ENCODE measurements around the gene NUP42.
A peak's percentile ranks its signal among the peaks of the same experiment; 100 is the strongest.

The NUP42 gene

GRCh38 chr7:23181684-23182553, at the start of gene NUP42:
NUP42 (plus strand) TSS chr7:23182048; CDS start chr7:23182086, 38 bp downstream.
- H3K4me1 Mint-ChIP-seq: peaks cover 5 to 25% of the 10 kb centered on the region in 2 donors

GRCh38 chr7:23133797-23134196, 48.1 kb upstream of the NUP42 start:
- DNase-seq: no peak
- ATAC-seq (replicated peaks): no peak
- H3K36me3 Mint-ChIP-seq: peaks cover 9 to 27% of the 10 kb centered on the region in 2 donors

More at GRCh38 chr7:23181684-23182553, at the start of gene NUP42:
- H3K36me3 Mint-ChIP-seq: peaks cover 0 to 3% of the 10 kb centered on the region in 2 donors
- no peaks in the 10 kb centered on the region for H3K9me3 Mint-ChIP-seq
- no peaks in the 10 kb centered on the region for H3K27me3 Mint-ChIP-seq
- peak within 1 kb of the TSS; percentile 86 to 90 for H3K4me3 Mint-ChIP-seq
- ATAC-seq (replicated peaks): peak; percentile 95 to 96
- DNase-seq: peak; percentile 97
- peak within 1 kb of the TSS; percentile 96 for H3K27ac Mint-ChIP-seq

GRCh38 chr7:23135755-23136154, 46.1 kb upstream of the NUP42 start:
- ATAC-seq (replicated peaks): no peak
- no peak for DNase-seq
- peaks cover 8 to 18% of the 10 kb centered on the region in 2 donors for H3K36me3 Mint-ChIP-seq
- H3K4me3 Mint-ChIP-seq: no peak overlapping the region
- H3K27me3 Mint-ChIP-seq: no peaks in the 10 kb centered on the region
- H3K4me1 Mint-ChIP-seq: no peaks in the 10 kb centered on the region
- peaks cover 0 to 5% of the 10 kb centered on the region in 2 donors for H3K9me3 Mint-ChIP-seq
- H3K27ac Mint-ChIP-seq: no peak overlapping the region

More at GRCh38 chr7:23133797-23134196, 48.1 kb upstream of the NUP42 start:
- H3K9me3 Mint-ChIP-seq: peaks cover 0 to 5% of the 10 kb centered on the region in 2 donors
- H3K27ac Mint-ChIP-seq: no peak overlapping the region
- no peak overlapping the region for H3K4me3 Mint-ChIP-seq
- no peaks in the 10 kb centered on the region for H3K27me3 Mint-ChIP-seq
- no peaks in the 10 kb centered on the region for H3K4me1 Mint-ChIP-seq

- Mint-ChIP-seq H3K27me3 (no peaks in the 10 kb centered on the region), H3K4me3 (no peak overlapping the region), H3K27ac (no peak overlapping the region), H3K9me3 (peaks cover 0 to 5% of the 10 kb centered on the region in 2 donors), H3K36me3 (peaks cover 10 to 19% of the 10 kb centered on the region in 2 donors), H3K4me1 (no peaks in the 10 kb centered on the region)
- ATAC-seq (replicated peaks): no peak
- DNase-seq: no peak
Observed at GRCh38 chr7:23136216-23136615, 45.6 kb upstream of the NUP42 start.

- no peaks in the 10 kb centered on the region for H3K27me3 Mint-ChIP-seq
- ATAC-seq (replicated peaks): no peak
- no peaks in the 10 kb centered on the region for H3K4me1 Mint-ChIP-seq
- no peak overlapping the region for H3K27ac Mint-ChIP-seq
- peaks cover 12 to 22% of the 10 kb centered on the region in 2 donors for H3K36me3 Mint-ChIP-seq
- DNase-seq: no peak
- no peaks in the 10 kb centered on the region for H3K9me3 Mint-ChIP-seq
- H3K4me3 Mint-ChIP-seq: no peak overlapping the region
Observed at GRCh38 chr7:23157679-23158078, 24.2 kb upstream of the NUP42 start.

GRCh38 chr7:23158546-23158945, 23.3 kb upstream of the NUP42 start:
- no peaks in the 10 kb centered on the region for H3K27me3 Mint-ChIP-seq
- ATAC-seq (replicated peaks) (no peak), DNase-seq (no peak)
- peaks cover 12 to 22% of the 10 kb centered on the region in 2 donors for H3K36me3 Mint-ChIP-seq
- H3K4me1 Mint-ChIP-seq: no peaks in the 10 kb centered on the region
- no peak overlapping the region for H3K4me3 Mint-ChIP-seq
- peak overlapping the region; percentile 32 for H3K27ac Mint-ChIP-seq
- H3K9me3 Mint-ChIP-seq: no peaks in the 10 kb centered on the region

GRCh38 chr7:23161482-23161881, 20.4 kb upstream of the NUP42 start:
- H3K9me3 Mint-ChIP-seq: no peaks in the 10 kb centered on the region
- H3K27ac Mint-ChIP-seq: no peak overlapping the region
- H3K4me3 Mint-ChIP-seq: no peak overlapping the region
- no peak for DNase-seq
- peaks cover 9 to 22% of the 10 kb centered on the region in 2 donors for H3K36me3 Mint-ChIP-seq
- ATAC-seq (replicated peaks): no peak
- H3K4me1 Mint-ChIP-seq: no peaks in the 10 kb centered on the region
- no peaks in the 10 kb centered on the region for H3K27me3 Mint-ChIP-seq

GRCh38 chr7:23164846-23165245, 17.0 kb upstream of the NUP42 start:
- ATAC-seq (replicated peaks): no peak
- Mint-ChIP-seq H3K27ac (no peak overlapping the region), H3K4me1 (no peaks in the 10 kb centered on the region), H3K4me3 (no peak overlapping the region), H3K27me3 (no peaks in the 10 kb centered on the region), H3K9me3 (no peaks in the 10 kb centered on the region), H3K36me3 (peaks cover 2 to 10% of the 10 kb centered on the region in 2 donors)
- DNase-seq: no peak

- Mint-ChIP-seq H3K9me3 (no peaks in the 10 kb centered on the region), H3K4me3 (no peak overlapping the region), H3K4me1 (no peaks in the 10 kb centered on the region), H3K27me3 (no peaks in the 10 kb centered on the region), H3K36me3 (peaks cover 2 to 8% of the 10 kb centered on the region in 2 donors), H3K27ac (no peak overlapping the region)
- ATAC-seq (replicated peaks) (no peak), DNase-seq (no peak)
Observed at GRCh38 chr7:23165316-23165715, 16.5 kb upstream of the NUP42 start.

- H3K4me1 Mint-ChIP-seq: no peaks in the 10 kb centered on the region
- H3K9me3 Mint-ChIP-seq: no peaks in the 10 kb centered on the region
Observed at GRCh38 chr7:23167691-23168090, 14.2 kb upstream of the NUP42 start.

GRCh38 chr7:23168111-23168885, 13.6 kb upstream of the NUP42 start:
- Mint-ChIP-seq H3K27ac (no peak overlapping the region), H3K36me3 (peaks cover 5 to 8% of the 10 kb centered on the region in 2 donors), H3K4me3 (no peak overlapping the region), H3K4me1 (no peaks in the 10 kb centered on the region), H3K9me3 (no peaks in the 10 kb centered on the region), H3K27me3 (no peaks in the 10 kb centered on the region)
- DNase-seq (no peak), ATAC-seq (replicated peaks) (no peak)

More at GRCh38 chr7:23167691-23168090, 14.2 kb upstream of the NUP42 start:
- Mint-ChIP-seq H3K36me3 (peaks cover 4 to 8% of the 10 kb centered on the region in 2 donors), H3K27ac (no peak overlapping the region), H3K27me3 (no peaks in the 10 kb centered on the region), H3K4me3 (no peak overlapping the region)
- no peak for ATAC-seq (replicated peaks)
- no peak for DNase-seq

- H3K9me3 Mint-ChIP-seq: no peaks in the 10 kb centered on the region
- no peaks in the 10 kb centered on the region for H3K27me3 Mint-ChIP-seq
Observed at GRCh38 chr7:23175938-23176337, 5.9 kb upstream of the NUP42 start.

GRCh38 chr7:23183279-23184012, 1.6 kb downstream of the NUP42 start:
- Mint-ChIP-seq H3K4me1 (peaks cover 5 to 25% of the 10 kb centered on the region in 2 donors), H3K4me3 (peak overlapping the region; percentile 86 to 90), H3K27me3 (no peaks in the 10 kb centered on the region), H3K27ac (peak overlapping the region; percentile 65), H3K36me3 (peaks cover 3 to 4% of the 10 kb centered on the region in 2 donors), H3K9me3 (no peaks in the 10 kb centered on the region)
- ATAC-seq (replicated peaks): no peak
- no peak for DNase-seq

More at GRCh38 chr7:23175938-23176337, 5.9 kb upstream of the NUP42 start:
- H3K36me3 Mint-ChIP-seq: peaks cover 3 to 6% of the 10 kb centered on the region in 2 donors
- DNase-seq: no peak
- H3K4me1 Mint-ChIP-seq: peaks cover 0 to 2% of the 10 kb centered on the region in 2 donors
- H3K4me3 Mint-ChIP-seq: no peak overlapping the region
- no peak for ATAC-seq (replicated peaks)
- H3K27ac Mint-ChIP-seq: no peak overlapping the region

GRCh38 chr7:23184291-23184690, 2.4 kb downstream of the NUP42 start:
- Mint-ChIP-seq H3K36me3 (peaks cover 7 to 10% of the 10 kb centered on the region in 2 donors), H3K27me3 (no peaks in the 10 kb centered on the region), H3K4me1 (peaks cover 5 to 25% of the 10 kb centered on the region in 2 donors), H3K27ac (no peak overlapping the region), H3K9me3 (no peaks in the 10 kb centered on the region), H3K4me3 (peak overlapping the region in 1 of 2 donors; percentile 86)
- ATAC-seq (replicated peaks) (no peak), DNase-seq (no peak)
